DOHH2 (cell line): ENCODE data around the gene ADAM10.

Source experiments
- EZH2phosphoT487 ChIP-seq: fragments of 200-600 bp; sonication (generic); IDR thresholded peaks from 2 replicates; pipeline ENCODE4 v1.6.1; 2017; ENCODE audit warnings: borderline replicate concordance, mild to moderate bottlenecking, antibody characterized with exemption, low read length, moderate library complexity, mixed read lengths
- TF ChIP-seq, protein P1 (sequence below): fragments of 200-600 bp; sonication (generic); IDR thresholded peaks from one replicate; pipeline ENCODE4 v1.5.1; 2014; ENCODE audit warnings: antibody characterized with exemption, mild to moderate bottlenecking, low read depth, low read length; ENCODE audit not compliant: poor library complexity, severe bottlenecking

GRCh38 chr15:58538901-58539300, 210.6 kb downstream of the ADAM10 start:
- TF ChIP-seq, protein P1, sequence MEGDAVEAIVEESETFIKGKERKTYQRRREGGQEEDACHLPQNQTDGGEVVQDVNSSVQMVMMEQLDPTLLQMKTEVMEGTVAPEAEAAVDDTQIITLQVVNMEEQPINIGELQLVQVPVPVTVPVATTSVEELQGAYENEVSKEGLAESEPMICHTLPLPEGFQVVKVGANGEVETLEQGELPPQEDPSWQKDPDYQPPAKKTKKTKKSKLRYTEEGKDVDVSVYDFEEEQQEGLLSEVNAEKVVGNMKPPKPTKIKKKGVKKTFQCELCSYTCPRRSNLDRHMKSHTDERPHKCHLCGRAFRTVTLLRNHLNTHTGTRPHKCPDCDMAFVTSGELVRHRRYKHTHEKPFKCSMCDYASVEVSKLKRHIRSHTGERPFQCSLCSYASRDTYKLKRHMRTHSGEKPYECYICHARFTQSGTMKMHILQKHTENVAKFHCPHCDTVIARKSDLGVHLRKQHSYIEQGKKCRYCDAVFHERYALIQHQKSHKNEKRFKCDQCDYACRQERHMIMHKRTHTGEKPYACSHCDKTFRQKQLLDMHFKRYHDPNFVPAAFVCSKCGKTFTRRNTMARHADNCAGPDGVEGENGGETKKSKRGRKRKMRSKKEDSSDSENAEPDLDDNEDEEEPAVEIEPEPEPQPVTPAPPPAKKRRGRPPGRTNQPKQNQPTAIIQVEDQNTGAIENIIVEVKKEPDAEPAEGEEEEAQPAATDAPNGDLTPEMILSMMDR: no peak
- no peak for TF ChIP-seq EZH2phosphoT487
